Measurements from ENCODE around the gene TASP1. TPM values are rescaled to one million over a fixed set of nuclear protein-coding genes. Genes with fewer than 3 reads are reported as not detected.

TASP1 gene
- total RNA-seq, 4 donors from 2014 or later, result 14.3 to 17.1 (median 15.6) TPM

- no peaks in the 10 kb centered on the region for H3K27me3 ChIP-seq
- no peaks in the 10 kb centered on the region for H3K4me1 ChIP-seq
- H3K27ac ChIP-seq, result no peak overlapping the region
- peaks cover 0 to 37% (median 0%) of the 10 kb centered on the region in 3 donors for H3K36me3 ChIP-seq
- H3K9me3 ChIP-seq, result peaks cover 0 to 10% (median 0%) of the 10 kb centered on the region in 4 donors
- no peak for TF ChIP-seq POLR2A (IDR thresholded peaks at IDR 0.05)
- no peak for TF ChIP-seq CTCF (IDR thresholded peaks at IDR 0.05)
- no peak for TF ChIP-seq EP300 (IDR thresholded peaks at IDR 0.05)
- H3K4me3 ChIP-seq, result no peak overlapping the region
- DNase-seq (ENCODE audit: low spot score in 2 of 2), result no peak
These were observed 120.9 kb downstream of the TASP1 start for GRCh38 chr20:13517831-13518230.

- Histone ChIP-seq H3K4me1 (no peaks in the 10 kb centered on the region), H3K36me3 (peaks cover 0 to 24% (median 0%) of the 10 kb centered on the region in 3 donors), H3K9me3 (peaks cover 0 to 10% (median 0%) of the 10 kb centered on the region in 4 donors), H3K27ac (no peak overlapping the region), H3K27me3 (no peaks in the 10 kb centered on the region), H3K4me3 (no peak overlapping the region)
- 82 to 83% methylated on average over 5 of the region's 5 CpGs for WGBS, 2 donors
- no peak for DNase-seq (ENCODE audit: low spot score in 2 of 2)
- no peak for TF ChIP-seq CTCF (IDR thresholded peaks at IDR 0.05)
- TF ChIP-seq EP300 (IDR thresholded peaks at IDR 0.05), result no peak
- no peak for TF ChIP-seq POLR2A (IDR thresholded peaks at IDR 0.05)
These were observed 122.8 kb downstream of the TASP1 start for GRCh38 chr20:13515796-13516558.

GRCh38 chr20:13515291-13515690 is 123.4 kb downstream of the TASP1 start:
- 86 to 100% methylated on average over 1 of the region's 1 CpG for WGBS, 2 donors
- no peaks in the 10 kb centered on the region for H3K4me1 ChIP-seq

GRCh38 chr20:13510837-13511488 is 127.8 kb downstream of the TASP1 start:
- DNase-seq (ENCODE audit: low spot score in 2 of 2), result peak; percentile 21 to 69
- Histone ChIP-seq H3K4me3 (no peak overlapping the region), H3K4me1 (no peaks in the 10 kb centered on the region), H3K36me3 (peaks cover 0 to 29% (median 0%) of the 10 kb centered on the region in 3 donors), H3K27me3 (no peaks in the 10 kb centered on the region), H3K9me3 (peaks cover 0 to 35% (median 6%) of the 10 kb centered on the region in 4 donors), H3K27ac (no peak overlapping the region)
- TF ChIP-seq CTCF (IDR thresholded peaks at IDR 0.05) (no peak), EP300 (IDR thresholded peaks at IDR 0.05) (peak in 1 of 2 donors; percentile 37)
- 84 to 87% methylated on average over 6 of the region's 6 CpGs for WGBS, 2 donors

More at GRCh38 chr20:13515291-13515690, 123.4 kb downstream of the TASP1 start:
- peaks cover 0 to 24% (median 0%) of the 10 kb centered on the region in 3 donors for H3K36me3 ChIP-seq
- no peak for DNase-seq (ENCODE audit: low spot score in 2 of 2)
- TF ChIP-seq CTCF (IDR thresholded peaks at IDR 0.05) (no peak), POLR2A (IDR thresholded peaks at IDR 0.05) (no peak), EP300 (IDR thresholded peaks at IDR 0.05) (no peak)
- no peak overlapping the region for H3K4me3 ChIP-seq
- peaks cover 0 to 8% (median 0%) of the 10 kb centered on the region in 4 donors for H3K9me3 ChIP-seq
- H3K27me3 ChIP-seq, result no peaks in the 10 kb centered on the region
- H3K27ac ChIP-seq, result no peak overlapping the region

- 63 to 64% methylated on average over 3 of the region's 3 CpGs for WGBS, 2 donors
These were observed 131.1 kb downstream of the TASP1 start for GRCh38 chr20:13507646-13508045.

More at GRCh38 chr20:13507646-13508045, 131.1 kb downstream of the TASP1 start:
- Histone ChIP-seq H3K4me1 (no peaks in the 10 kb centered on the region), H3K27ac (no peak overlapping the region), H3K36me3 (peaks cover 0 to 18% (median 0%) of the 10 kb centered on the region in 3 donors), H3K4me3 (no peak overlapping the region), H3K27me3 (no peaks in the 10 kb centered on the region), H3K9me3 (peaks cover 0 to 51% (median 16%) of the 10 kb centered on the region in 4 donors)
- no peak for TF ChIP-seq CTCF (IDR thresholded peaks at IDR 0.05)
- no peak for DNase-seq (ENCODE audit: low spot score in 2 of 2)

Measured in tibial nerve (tissue), 4 donors.